ENCODE measurements around the gene LARP4.

DNA sequence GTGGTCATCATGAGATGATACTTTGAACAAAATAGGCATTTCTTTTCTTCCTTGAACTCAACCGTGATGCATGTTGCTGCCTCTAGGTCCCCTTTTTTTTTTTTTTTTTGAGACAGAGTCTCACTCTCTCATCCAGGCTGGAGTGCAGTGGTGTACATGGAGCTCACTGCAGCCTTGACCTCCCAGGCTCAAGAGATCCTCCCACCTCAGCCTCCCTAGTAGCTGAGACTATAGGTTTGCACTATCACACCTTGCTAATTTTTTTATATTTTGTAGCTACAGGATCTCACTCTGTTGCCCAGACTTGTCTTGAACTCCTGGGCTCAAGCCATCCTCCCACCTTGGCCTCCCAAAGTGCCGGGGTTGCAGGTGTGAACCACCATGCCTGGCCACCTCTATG is 124.7 kb downstream of the LARP4 start:
- TF ChIP-seq, protein P1, sequence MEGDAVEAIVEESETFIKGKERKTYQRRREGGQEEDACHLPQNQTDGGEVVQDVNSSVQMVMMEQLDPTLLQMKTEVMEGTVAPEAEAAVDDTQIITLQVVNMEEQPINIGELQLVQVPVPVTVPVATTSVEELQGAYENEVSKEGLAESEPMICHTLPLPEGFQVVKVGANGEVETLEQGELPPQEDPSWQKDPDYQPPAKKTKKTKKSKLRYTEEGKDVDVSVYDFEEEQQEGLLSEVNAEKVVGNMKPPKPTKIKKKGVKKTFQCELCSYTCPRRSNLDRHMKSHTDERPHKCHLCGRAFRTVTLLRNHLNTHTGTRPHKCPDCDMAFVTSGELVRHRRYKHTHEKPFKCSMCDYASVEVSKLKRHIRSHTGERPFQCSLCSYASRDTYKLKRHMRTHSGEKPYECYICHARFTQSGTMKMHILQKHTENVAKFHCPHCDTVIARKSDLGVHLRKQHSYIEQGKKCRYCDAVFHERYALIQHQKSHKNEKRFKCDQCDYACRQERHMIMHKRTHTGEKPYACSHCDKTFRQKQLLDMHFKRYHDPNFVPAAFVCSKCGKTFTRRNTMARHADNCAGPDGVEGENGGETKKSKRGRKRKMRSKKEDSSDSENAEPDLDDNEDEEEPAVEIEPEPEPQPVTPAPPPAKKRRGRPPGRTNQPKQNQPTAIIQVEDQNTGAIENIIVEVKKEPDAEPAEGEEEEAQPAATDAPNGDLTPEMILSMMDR (IDR thresholded peaks at IDR 0.05) = no peak
- TF ChIP-seq POLR2A (IDR thresholded peaks at IDR 0.05) = no peak

Measured in uterus (tissue), 2 donors.